HG02763 (cell line): Measurements from ENCODE around the gene TBC1D1.

Experiments
- ATAC-seq: cut with Tn5 transposase; IDR thresholded peaks from one replicate; pipeline ENCODE4 v1.9.1; 2021; ENCODE audit warnings: mild to moderate bottlenecking, moderate library complexity; ENCODE audit not compliant: unreplicated experiment

Gene TBC1D1

GRCh38 chr4:37985730-37986275, 94.9 kb downstream of the TBC1D1 start:
- no peak for ATAC-seq

GRCh38 chr4:37988670-37989069, 97.8 kb downstream of the TBC1D1 start:
- no peak for ATAC-seq

GRCh38 chr4:37989398-37990260, 98.7 kb downstream of the TBC1D1 start:
- no peak for ATAC-seq

- ATAC-seq = no peak
Measured at GRCh38 chr4:37990731-37991245, 99.9 kb downstream of the TBC1D1 start.

- no peak for ATAC-seq
Measured at GRCh38 chr4:37991623-37992410, 100.9 kb downstream of the TBC1D1 start.

GRCh38 chr4:37993806-37994205, 102.9 kb downstream of the TBC1D1 start:
- ATAC-seq = no peak

GRCh38 chr4:37994569-37994968, 103.7 kb downstream of the TBC1D1 start:
- ATAC-seq = no peak

GRCh38 chr4:37995299-37995821, 104.5 kb downstream of the TBC1D1 start:
- ATAC-seq = no peak

GRCh38 chr4:37995981-37996775, 105.3 kb downstream of the TBC1D1 start:
- no peak for ATAC-seq

- ATAC-seq = no peak
Measured at GRCh38 chr4:37998226-37998625, 107.3 kb downstream of the TBC1D1 start.

- ATAC-seq = no peak
Measured at GRCh38 chr4:37999000-37999716, 108.3 kb downstream of the TBC1D1 start.

GRCh38 chr4:37999965-38000364, 109.1 kb downstream of the TBC1D1 start:
- no peak for ATAC-seq

GRCh38 chr4:38001927-38002326, 111.0 kb downstream of the TBC1D1 start:
- ATAC-seq = no peak

GRCh38 chr4:38002451-38003071, 111.7 kb downstream of the TBC1D1 start:
- ATAC-seq = no peak

GRCh38 chr4:38003102-38003501, 112.2 kb downstream of the TBC1D1 start:
- ATAC-seq = no peak

GRCh38 chr4:38003628-38004027, 112.7 kb downstream of the TBC1D1 start:
- ATAC-seq = no peak

GRCh38 chr4:38004062-38004461, 113.2 kb downstream of the TBC1D1 start:
- no peak for ATAC-seq

GRCh38 chr4:38004887-38005286, 114.0 kb downstream of the TBC1D1 start:
- ATAC-seq = no peak

- no peak for ATAC-seq
Measured at GRCh38 chr4:38005637-38006036, 114.8 kb downstream of the TBC1D1 start.
